Measurements from ENCODE around the gene DPP6.

GRCh38 chr7:154568346-154568745 lies 516.1 kb downstream of the DPP6 start:
- TF ChIP-seq, protein P1, sequence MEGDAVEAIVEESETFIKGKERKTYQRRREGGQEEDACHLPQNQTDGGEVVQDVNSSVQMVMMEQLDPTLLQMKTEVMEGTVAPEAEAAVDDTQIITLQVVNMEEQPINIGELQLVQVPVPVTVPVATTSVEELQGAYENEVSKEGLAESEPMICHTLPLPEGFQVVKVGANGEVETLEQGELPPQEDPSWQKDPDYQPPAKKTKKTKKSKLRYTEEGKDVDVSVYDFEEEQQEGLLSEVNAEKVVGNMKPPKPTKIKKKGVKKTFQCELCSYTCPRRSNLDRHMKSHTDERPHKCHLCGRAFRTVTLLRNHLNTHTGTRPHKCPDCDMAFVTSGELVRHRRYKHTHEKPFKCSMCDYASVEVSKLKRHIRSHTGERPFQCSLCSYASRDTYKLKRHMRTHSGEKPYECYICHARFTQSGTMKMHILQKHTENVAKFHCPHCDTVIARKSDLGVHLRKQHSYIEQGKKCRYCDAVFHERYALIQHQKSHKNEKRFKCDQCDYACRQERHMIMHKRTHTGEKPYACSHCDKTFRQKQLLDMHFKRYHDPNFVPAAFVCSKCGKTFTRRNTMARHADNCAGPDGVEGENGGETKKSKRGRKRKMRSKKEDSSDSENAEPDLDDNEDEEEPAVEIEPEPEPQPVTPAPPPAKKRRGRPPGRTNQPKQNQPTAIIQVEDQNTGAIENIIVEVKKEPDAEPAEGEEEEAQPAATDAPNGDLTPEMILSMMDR (conservative IDR thresholded peaks at IDR 0.05; ENCODE audit: low read length), result no peak
- no peak for TF ChIP-seq EZH2phosphoT487 (IDR thresholded peaks at IDR 0.05; ENCODE audit: borderline replicate concordance, low read depth, low read length)
